Measurements from ENCODE around the gene DOHH. TPM values are rescaled to one million over a fixed set of nuclear protein-coding genes. Genes with fewer than 3 reads are reported as not detected.

Gene DOHH
- total and polyA plus RNA-seq, 4 experiments from 2014 or later: 3.1 to 13.0 (median 8.3) TPM

GRCh38 chr19:3545669-3546034 is 45.2 kb upstream of the DOHH start:
- Mint-ChIP-seq H3K27ac (peak overlapping the region in 4 of 7 donors; percentile 35 to 75 (median 72)), H3K9me3 (no peaks in the 10 kb centered on the region), H3K4me1 (peaks cover 5 to 12% (median 9%) of the 10 kb centered on the region in 4 donors), H3K27me3 (no peaks in the 10 kb centered on the region), H3K36me3 (peaks cover 0 to 19% of the 10 kb centered on the region in 2 donors), H3K4me3 (no peak overlapping the region)
- H3K27me3 ChIP-seq (ENCODE audit: insufficient read depth, low read length): no peaks in the 10 kb centered on the region
- no peak for DNase-seq
- H3K9me3 ChIP-seq (ENCODE audit: control insufficient read depth in 1 of 2, low read length in 2 of 2): no peaks in the 10 kb centered on the region
- intact Hi-C loops (cut with micrococcal nuclease): loop anchor here (1.0 to 5.0 kb wide), 4 partner anchors 9 to 162 kb away; partner anchors contain the start of genes GIPC3 and TJP3
- no peak overlapping the region for H3K4me3 ChIP-seq (ENCODE audit: low read length in 2 of 2)
- ChIA-PET CTCF (ENCODE audit: partially characterized antibody) (interaction anchor here (1.1 to 4.7 kb wide), 12 partner anchors 9 to 73 kb away, joined by 3 to 49 read pairs (median 5); partner anchors contain the start of genes GIPC3 and MFSD12), POLR2A (ENCODE audit: partially characterized antibody) (interaction anchor here (0.8 to 2.6 kb wide), 5 partner anchors 9 to 64 kb away, joined by 3 to 39 read pairs (median 4); partner anchors contain the start of genes FZR1 and MFSD12)
- peaks cover 7% of the 10 kb centered on the region for H3K4me1 ChIP-seq (ENCODE audit: insufficient read depth, low read length)
- no peak overlapping the region for H3K27ac ChIP-seq (ENCODE audit: low read depth, low read length)
- H3K36me3 ChIP-seq (ENCODE audit: insufficient read depth, low read length): peaks cover 9% of the 10 kb centered on the region

GRCh38 chr19:3544742-3545668 is 44.5 kb upstream of the DOHH start:
- ChIA-PET POLR2A (ENCODE audit: partially characterized antibody) (interaction anchor here (0.8 to 2.6 kb wide), 5 partner anchors 9 to 64 kb away, joined by 3 to 39 read pairs (median 4); partner anchors contain the start of genes FZR1 and MFSD12), CTCF (ENCODE audit: partially characterized antibody) (interaction anchor here (0.8 to 4.7 kb wide), 14 partner anchors 10 to 82 kb away, joined by 3 to 49 read pairs (median 5); partner anchors contain the start of genes GIPC3 and MFSD12)
- Histone ChIP-seq H3K9me3 (ENCODE audit: control insufficient read depth in 1 of 2, low read length in 2 of 2) (no peaks in the 10 kb centered on the region), H3K27ac (ENCODE audit: low read depth, low read length) (no peak overlapping the region), H3K4me1 (ENCODE audit: insufficient read depth, low read length) (peaks cover 7% of the 10 kb centered on the region), H3K27me3 (ENCODE audit: insufficient read depth, low read length) (no peaks in the 10 kb centered on the region), H3K4me3 (ENCODE audit: low read length in 2 of 2) (no peak overlapping the region), H3K36me3 (ENCODE audit: insufficient read depth, low read length) (peaks cover 9% of the 10 kb centered on the region)
- Mint-ChIP-seq H3K27me3 (no peaks in the 10 kb centered on the region), H3K4me3 (no peak overlapping the region), H3K36me3 (peaks cover 1 to 19% of the 10 kb centered on the region in 2 donors), H3K9me3 (no peaks in the 10 kb centered on the region), H3K27ac (peak overlapping the region; percentile 35 to 78 (median 74)), H3K4me1 (peaks cover 5 to 12% (median 9%) of the 10 kb centered on the region in 4 donors)
- DNase-seq: peak; percentile 67 to 80 (median 69)
- intact Hi-C loops (cut with micrococcal nuclease): loop anchor here (1.0 to 5.0 kb wide), 4 partner anchors 9 to 162 kb away; partner anchors contain the start of genes GIPC3 and TJP3

- H3K36me3 ChIP-seq (ENCODE audit: insufficient read depth, low read length): peaks cover 9% of the 10 kb centered on the region
- H3K4me3 ChIP-seq (ENCODE audit: low read length in 2 of 2): no peak overlapping the region
- CTCF ChIA-PET (ENCODE audit: partially characterized antibody): interaction anchor here (1.0 to 4.7 kb wide), 3 partner anchors 11 to 83 kb away, joined by 3 to 49 read pairs (median 4); partner anchors contain the start of gene MFSD12
- peaks cover 7% of the 10 kb centered on the region for H3K4me1 ChIP-seq (ENCODE audit: insufficient read depth, low read length)
- intact Hi-C loops (cut with micrococcal nuclease): no loop called here
- H3K9me3 Mint-ChIP-seq: no peaks in the 10 kb centered on the region
- H3K36me3 Mint-ChIP-seq: peaks cover 9 to 20% of the 10 kb centered on the region in 2 donors
- no peak for DNase-seq
- POLR2A ChIA-PET (ENCODE audit: partially characterized antibody): interaction anchor here (2.6 kb wide), 1 partner anchor 12 kb away, joined by 39 read pairs; the partner anchor contains the start of gene MFSD12
- no peak overlapping the region for H3K27ac Mint-ChIP-seq
- H3K9me3 ChIP-seq (ENCODE audit: control insufficient read depth in 1 of 2, low read length in 2 of 2): no peaks in the 10 kb centered on the region
- H3K27me3 ChIP-seq (ENCODE audit: insufficient read depth, low read length): no peaks in the 10 kb centered on the region
- peaks cover 5 to 12% (median 9%) of the 10 kb centered on the region in 4 donors for H3K4me1 Mint-ChIP-seq
- H3K4me3 Mint-ChIP-seq: no peak overlapping the region
- no peak overlapping the region for H3K27ac ChIP-seq (ENCODE audit: low read depth, low read length)
- H3K27me3 Mint-ChIP-seq: no peaks in the 10 kb centered on the region
These were observed 43.5 kb upstream of the DOHH start for GRCh38 chr19:3544058-3544376.

GRCh38 chr19:3543150-3544057 is 42.9 kb upstream of the DOHH start:
- Mint-ChIP-seq H3K4me1 (peaks cover 5 to 12% (median 9%) of the 10 kb centered on the region in 4 donors), H3K9me3 (no peaks in the 10 kb centered on the region), H3K27ac (no peak overlapping the region), H3K27me3 (no peaks in the 10 kb centered on the region), H3K36me3 (peaks cover 9 to 14% of the 10 kb centered on the region in 2 donors), H3K4me3 (no peak overlapping the region)
- no peaks in the 10 kb centered on the region for H3K9me3 ChIP-seq (ENCODE audit: control insufficient read depth in 1 of 2, low read length in 2 of 2)
- CTCF ChIA-PET (ENCODE audit: partially characterized antibody): interaction anchor here (1.0 to 4.7 kb wide), 2 partner anchors 12 to 49 kb away, joined by 4 to 49 read pairs; partner anchors contain the start of gene MFSD12
- peaks cover 7% of the 10 kb centered on the region for H3K4me1 ChIP-seq (ENCODE audit: insufficient read depth, low read length)
- POLR2A ChIA-PET (ENCODE audit: partially characterized antibody): interaction anchor here (1.8 to 2.6 kb wide), 2 partner anchors 12 to 14 kb away, joined by 9 to 39 read pairs; partner anchors contain the start of gene MFSD12
- H3K27ac ChIP-seq (ENCODE audit: low read depth, low read length): no peak overlapping the region
- intact Hi-C loops (cut with micrococcal nuclease): no loop called here
- no peak for DNase-seq
- peaks cover 9% of the 10 kb centered on the region for H3K36me3 ChIP-seq (ENCODE audit: insufficient read depth, low read length)
- no peaks in the 10 kb centered on the region for H3K27me3 ChIP-seq (ENCODE audit: insufficient read depth, low read length)
- H3K4me3 ChIP-seq (ENCODE audit: low read length in 2 of 2): no peak overlapping the region

GRCh38 chr19:3539756-3540118 is 39.3 kb upstream of the DOHH start:
- Mint-ChIP-seq H3K9me3 (no peaks in the 10 kb centered on the region), H3K4me3 (no peak overlapping the region), H3K4me1 (no peaks in the 10 kb centered on the region), H3K27me3 (no peaks in the 10 kb centered on the region), H3K36me3 (peaks cover 11 to 12% of the 10 kb centered on the region in 2 donors), H3K27ac (peak overlapping the region in 1 of 7 donors; percentile 62)
- no peaks in the 10 kb centered on the region for H3K9me3 ChIP-seq (ENCODE audit: control insufficient read depth in 1 of 2, low read length in 2 of 2)
- ChIA-PET POLR2A (ENCODE audit: partially characterized antibody) (interaction anchor here (0.6 to 1.0 kb wide), 2 partner anchors 15 to 18 kb away, joined by 4 read pairs; no protein-coding TSS in a partner anchor), CTCF (ENCODE audit: partially characterized antibody) (no interaction called here)
- no peak for DNase-seq
- no peak overlapping the region for H3K27ac ChIP-seq (ENCODE audit: low read depth, low read length)
- H3K4me1 ChIP-seq (ENCODE audit: insufficient read depth, low read length): no peaks in the 10 kb centered on the region
- intact Hi-C loops (cut with micrococcal nuclease): no loop called here
- H3K4me3 ChIP-seq (ENCODE audit: low read length in 2 of 2): no peak overlapping the region
- no peaks in the 10 kb centered on the region for H3K27me3 ChIP-seq (ENCODE audit: insufficient read depth, low read length)
- peaks cover 9% of the 10 kb centered on the region for H3K36me3 ChIP-seq (ENCODE audit: insufficient read depth, low read length)

- H3K9me3 ChIP-seq (ENCODE audit: control insufficient read depth in 1 of 2, low read length in 2 of 2): no peaks in the 10 kb centered on the region
These were observed 38.7 kb upstream of the DOHH start, which contains the start of gene TEKTIP1 for GRCh38 chr19:3538965-3539755. Gene TEKTIP1 (plus strand): TSS chr19:3539174. CDS start chr19:3539178, 4 bp downstream.

More at GRCh38 chr19:3538965-3539755, 38.7 kb upstream of the DOHH start, which contains the start of gene TEKTIP1:
- Mint-ChIP-seq H3K4me3 (no peak within 1 kb of the TSS), H3K9me3 (no peaks in the 10 kb centered on the region), H3K27me3 (no peaks in the 10 kb centered on the region), H3K27ac (peak within 1 kb of the TSS in 3 of 7 donors; percentile 30 to 62 (median 57)), H3K4me1 (no peaks in the 10 kb centered on the region), H3K36me3 (peaks cover 12 to 17% of the 10 kb centered on the region in 2 donors)
- ChIA-PET CTCF (ENCODE audit: partially characterized antibody) (no interaction called here), POLR2A (ENCODE audit: partially characterized antibody) (interaction anchor here (0.6 to 1.5 kb wide), 5 partner anchors 8 to 19 kb away, joined by 3 to 4 read pairs (median 4); no protein-coding TSS in a partner anchor)
- H3K4me1 ChIP-seq (ENCODE audit: insufficient read depth, low read length): no peaks in the 10 kb centered on the region
- H3K4me3 ChIP-seq (ENCODE audit: low read length in 2 of 2): no peak within 1 kb of the TSS
- no peaks in the 10 kb centered on the region for H3K27me3 ChIP-seq (ENCODE audit: insufficient read depth, low read length)
- intact Hi-C loops (cut with micrococcal nuclease): no loop called here
- DNase-seq: no peak
- no peak within 1 kb of the TSS for H3K27ac ChIP-seq (ENCODE audit: low read depth, low read length)
- peaks cover 14% of the 10 kb centered on the region for H3K36me3 ChIP-seq (ENCODE audit: insufficient read depth, low read length)
